NCI-H82 treated with DMSO at 0.1 percent for 48 hours (cell line): ENCODE measurements around the gene GRM3.

Experiments
- DNase-seq: peaks from one replicate; lab custom pipeline; 2025; ENCODE audit not compliant: unreplicated experiment; lab: John Stamatoyannopoulos, UW

Gene GRM3

DNA sequence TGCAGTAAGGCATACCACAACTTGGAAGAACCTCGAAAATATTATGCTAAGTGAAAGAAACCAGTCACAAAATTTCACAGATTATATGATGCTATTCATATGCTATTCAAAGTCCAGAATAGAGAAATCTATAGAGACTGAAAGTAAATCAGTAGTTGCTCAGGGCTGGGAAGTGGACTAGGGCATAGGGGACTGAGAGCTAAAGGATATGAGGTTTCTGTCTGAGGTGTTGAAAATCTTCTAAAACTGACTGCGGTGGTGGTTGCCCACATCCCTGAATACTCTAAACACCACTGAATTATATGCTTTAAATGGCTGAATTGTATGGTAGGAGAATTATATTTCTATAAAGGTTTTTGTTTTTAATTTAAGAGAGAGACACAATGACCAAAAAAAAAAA, 254.5 kb downstream of the GRM3 start:
- DNase-seq: no peak

- no peak for DNase-seq
These were observed 257.2 kb downstream of the GRM3 start for GRCh38 chr7:86900886-86901285.

GRCh38 chr7:86904949-86905834, 261.5 kb downstream of the GRM3 start:
- no peak for DNase-seq

GRCh38 chr7:86908948-86909347, 265.2 kb downstream of the GRM3 start:
- DNase-seq: no peak

GRCh38 chr7:86911659-86912058, 267.9 kb downstream of the GRM3 start:
- DNase-seq: no peak

DNA sequence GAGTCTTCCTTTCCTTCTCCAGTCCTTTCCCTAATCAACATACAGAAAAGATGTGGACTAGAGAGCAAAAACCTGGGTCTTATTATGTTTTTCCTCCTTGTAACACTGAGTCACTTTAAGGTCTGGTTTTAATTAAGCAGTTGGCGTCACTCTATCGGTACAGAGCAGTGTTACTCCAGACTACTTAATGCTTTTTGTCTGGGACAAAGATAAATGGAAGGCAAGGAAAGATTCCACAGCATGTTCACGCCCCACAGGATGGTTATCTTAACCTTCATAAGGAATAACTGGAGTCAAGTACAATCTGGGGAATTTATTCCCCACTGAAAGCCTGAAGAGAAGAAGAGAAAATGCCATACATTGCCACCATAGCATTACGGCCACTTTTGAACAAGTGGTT, 270.0 kb downstream of the GRM3 start:
- DNase-seq: no peak
